ACC112 (cell line): ENCODE results near the gene BUB1B.
"Not testable (repeated sequence)": the region's sequence is repeated elsewhere in the genome, so short reads cannot be mapped to it uniquely, and the experiment has no call there.

Experiments
- H2AFZ ChIP-seq: fragments of 200-600 bp; sonication (generic); one replicate; pipeline ENCODE4 v1.6.0; 2017; ENCODE audit warnings: antibody characterized with exemption, low read length; ENCODE audit not compliant: unreplicated experiment
- H3K27ac ChIP-seq: fragments of 200-600 bp; sonication (generic); 2 replicates; pipeline ENCODE4 v1.5.1; 2014; ENCODE audit warnings: low read depth, mild to moderate bottlenecking, antibody characterized with exemption, low read length, moderate library complexity
- H3K27me3 ChIP-seq: fragments of 200-600 bp; sonication (generic); 2 replicates; pipeline ENCODE4 v1.6.1; 2014; ENCODE audit warnings: mild to moderate bottlenecking, antibody characterized with exemption, low read length, moderate library complexity, mixed read lengths; ENCODE audit not compliant: insufficient read depth
- H3K36me3 ChIP-seq: fragments of 200-600 bp; sonication (generic); 2 replicates; pipeline ENCODE4 v1.6.1; 2016; ENCODE audit warnings: mild to moderate bottlenecking, antibody characterized with exemption, low read length, moderate library complexity, mixed read lengths; ENCODE audit not compliant: insufficient read depth
- H3K4me1 ChIP-seq: fragments of 200-600 bp; sonication (generic); one replicate; pipeline ENCODE4 v1.6.1; 2016; ENCODE audit warnings: low read length, mixed read lengths; ENCODE audit not compliant: insufficient read depth, unreplicated experiment, control insufficient read depth
- H3K4me3 ChIP-seq: fragments of 200-600 bp; sonication (generic); 2 replicates; pipeline ENCODE4 v1.5.1; 2014; ENCODE audit warnings: mild to moderate bottlenecking, low read depth, low read length
- H3K79me2 ChIP-seq: fragments of 200-600 bp; sonication (generic); one replicate; pipeline ENCODE4 v1.6.0; 2016; ENCODE audit warnings: low read length; ENCODE audit not compliant: control insufficient read depth, unreplicated experiment, insufficient read depth

The BUB1B gene

GRCh38 chr15:40124333-40124732 is 36.5 kb upstream of the BUB1B start:
- H3K27me3 ChIP-seq = peaks cover 25% of the 10 kb centered on the region; the same call in 1 of the 2 replicates
- not testable (repeated sequence) for H3K79me2 ChIP-seq, H3K27ac ChIP-seq, H3K4me3 ChIP-seq, H2AFZ ChIP-seq, H3K36me3 ChIP-seq, H3K4me1 ChIP-seq

- not testable (repeated sequence) for H3K4me1 ChIP-seq, H3K27ac ChIP-seq, H3K36me3 ChIP-seq, H2AFZ ChIP-seq, H3K4me3 ChIP-seq, H3K79me2 ChIP-seq
- peaks cover 25% of the 10 kb centered on the region; the same call in 1 of the 2 replicates for H3K27me3 ChIP-seq
Observed at GRCh38 chr15:40124807-40125285, 36.0 kb upstream of the BUB1B start.

- Histone ChIP-seq H3K4me3 (no peak overlapping the region), H3K27ac (no peak overlapping the region), H3K4me1 (no peaks in the 10 kb centered on the region), H3K36me3 (no peaks in the 10 kb centered on the region), H3K27me3 (peaks cover 25% of the 10 kb centered on the region; the same call in 1 of the 2 replicates), H3K79me2 (no peaks in the 10 kb centered on the region), H2AFZ (no peak overlapping the region)
Observed at GRCh38 chr15:40125950-40126349, 34.9 kb upstream of the BUB1B start.

- peaks cover 29% of the 10 kb centered on the region; the same call in 1 of the 2 replicates for H3K27me3 ChIP-seq
- no peak overlapping the region for H3K4me3 ChIP-seq
- H3K4me1 ChIP-seq = no peaks in the 10 kb centered on the region
- no peaks in the 10 kb centered on the region for H3K79me2 ChIP-seq
- no peak overlapping the region for H3K27ac ChIP-seq
- no peak overlapping the region for H2AFZ ChIP-seq
- H3K36me3 ChIP-seq = no peaks in the 10 kb centered on the region
Observed at GRCh38 chr15:40128766-40129660, 31.9 kb upstream of the BUB1B start.

GRCh38 chr15:40130118-40130517 is 30.8 kb upstream of the BUB1B start:
- H3K4me1 ChIP-seq = no peaks in the 10 kb centered on the region
- no peak overlapping the region for H3K4me3 ChIP-seq
- no peak overlapping the region for H3K27ac ChIP-seq
- H3K36me3 ChIP-seq = no peaks in the 10 kb centered on the region
- H3K27me3 ChIP-seq = peaks cover 29% of the 10 kb centered on the region; the same call in 1 of the 2 replicates
- no peak overlapping the region for H2AFZ ChIP-seq
- no peaks in the 10 kb centered on the region for H3K79me2 ChIP-seq

GRCh38 chr15:40130799-40131502 is 29.9 kb upstream of the BUB1B start:
- peaks cover 29% of the 10 kb centered on the region; the same call in 1 of the 2 replicates for H3K27me3 ChIP-seq
- H3K27ac ChIP-seq = no peak overlapping the region
- H3K4me1 ChIP-seq = no peaks in the 10 kb centered on the region
- no peaks in the 10 kb centered on the region for H3K36me3 ChIP-seq
- no peak overlapping the region for H3K4me3 ChIP-seq
- no peaks in the 10 kb centered on the region for H3K79me2 ChIP-seq
- H2AFZ ChIP-seq = no peak overlapping the region

- Histone ChIP-seq H3K27me3 (peaks cover 15% of the 10 kb centered on the region; the same call in 1 of the 2 replicates), H2AFZ (no peak overlapping the region), H3K4me1 (no peaks in the 10 kb centered on the region), H3K79me2 (no peaks in the 10 kb centered on the region), H3K36me3 (no peaks in the 10 kb centered on the region), H3K27ac (no peak overlapping the region), H3K4me3 (no peak overlapping the region)
Observed at GRCh38 chr15:40133544-40133943, 27.3 kb upstream of the BUB1B start.

GRCh38 chr15:40134885-40135284 is 26.0 kb upstream of the BUB1B start:
- Histone ChIP-seq H3K79me2 (no peaks in the 10 kb centered on the region), H3K27me3 (peaks cover 15% of the 10 kb centered on the region; the same call in 1 of the 2 replicates), H3K4me1 (no peaks in the 10 kb centered on the region), H3K4me3 (no peak overlapping the region), H3K36me3 (no peaks in the 10 kb centered on the region), H3K27ac (no peak overlapping the region), H2AFZ (no peak overlapping the region)

- H3K27me3 ChIP-seq = peaks cover 15% of the 10 kb centered on the region; the same call in 1 of the 2 replicates
- not testable (repeated sequence) for H2AFZ ChIP-seq, H3K79me2 ChIP-seq, H3K4me1 ChIP-seq, H3K4me3 ChIP-seq, H3K27ac ChIP-seq, H3K36me3 ChIP-seq
Observed at GRCh38 chr15:40135846-40136450, 24.9 kb upstream of the BUB1B start.

GRCh38 chr15:40136470-40137302 is 24.2 kb upstream of the BUB1B start:
- Histone ChIP-seq H3K27ac (no peak overlapping the region), H3K79me2 (no peaks in the 10 kb centered on the region), H3K4me3 (no peak overlapping the region), H3K27me3 (peaks cover 11% of the 10 kb centered on the region; the same call in 1 of the 2 replicates), H2AFZ (no peak overlapping the region), H3K4me1 (no peaks in the 10 kb centered on the region), H3K36me3 (no peaks in the 10 kb centered on the region)
